ENCODE data around the gene PTH1R.

Gene PTH1R

DNA sequence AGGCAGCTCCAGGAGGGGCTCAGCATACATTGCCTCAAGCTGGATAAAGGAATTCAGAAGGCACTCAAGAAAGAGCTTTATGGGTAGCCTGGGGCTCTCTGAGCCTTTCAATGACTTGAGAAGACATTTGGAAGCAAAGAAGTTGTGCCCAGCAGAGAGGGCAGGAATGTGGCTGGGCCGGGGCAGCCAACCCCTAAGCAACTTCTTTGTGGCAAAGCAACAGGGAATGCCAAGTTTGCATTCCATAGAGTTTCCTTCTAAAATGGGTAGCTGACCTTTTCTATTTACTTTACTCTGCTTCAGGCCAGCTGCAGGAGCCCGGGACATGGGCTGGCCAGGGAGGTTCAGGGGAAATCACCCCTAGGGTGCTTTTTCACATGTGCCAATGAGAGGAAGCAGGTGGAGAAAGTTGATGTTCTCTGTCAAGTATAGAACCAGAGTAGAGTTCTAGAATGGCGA is 53.5 kb downstream of the PTH1R start:
- TF ChIP-seq GATA3 (IDR thresholded peaks at IDR 0.05; ENCODE audit: low read depth, low read length) (no peak), GATA2 (IDR thresholded peaks at IDR 0.05; ENCODE audit: low read depth, low read length) (no peak)

DNA sequence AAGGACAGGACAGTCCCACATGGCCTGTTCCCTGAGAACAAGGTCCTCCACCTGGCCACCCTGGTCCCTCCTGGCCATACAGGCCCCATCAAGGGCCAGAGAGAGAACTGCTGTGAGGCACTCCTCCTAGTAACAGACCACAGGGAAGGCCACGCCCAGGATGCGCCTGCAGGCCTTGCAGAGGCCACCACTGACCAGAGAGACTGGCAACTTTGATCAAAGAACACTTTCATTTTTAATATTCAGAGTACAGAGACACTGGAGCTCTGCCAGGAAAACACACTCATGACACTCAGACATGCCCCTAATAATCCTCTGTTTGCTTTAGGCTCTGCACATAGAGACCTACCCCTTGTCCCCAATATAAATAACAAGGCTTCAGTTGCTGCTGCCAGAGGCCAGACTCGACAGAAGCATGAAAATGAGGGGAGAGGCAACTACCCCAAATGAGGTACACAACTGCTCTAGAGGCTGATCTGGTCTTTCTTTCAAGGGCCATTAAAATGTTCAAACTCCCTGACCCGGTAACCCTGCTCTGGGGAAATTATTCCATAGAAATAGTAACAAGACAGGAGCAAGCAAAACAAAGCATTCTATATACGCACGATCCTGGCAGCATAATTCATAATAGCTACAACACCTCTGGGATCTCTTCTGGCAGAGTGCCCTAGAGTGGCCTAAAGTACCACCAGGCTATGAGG is 54.3 kb downstream of the PTH1R start:
- TF ChIP-seq GATA2 (IDR thresholded peaks at IDR 0.05; ENCODE audit: low read depth, low read length) = no peak
- no peak for TF ChIP-seq GATA3 (IDR thresholded peaks at IDR 0.05; ENCODE audit: low read depth, low read length)

DNA sequence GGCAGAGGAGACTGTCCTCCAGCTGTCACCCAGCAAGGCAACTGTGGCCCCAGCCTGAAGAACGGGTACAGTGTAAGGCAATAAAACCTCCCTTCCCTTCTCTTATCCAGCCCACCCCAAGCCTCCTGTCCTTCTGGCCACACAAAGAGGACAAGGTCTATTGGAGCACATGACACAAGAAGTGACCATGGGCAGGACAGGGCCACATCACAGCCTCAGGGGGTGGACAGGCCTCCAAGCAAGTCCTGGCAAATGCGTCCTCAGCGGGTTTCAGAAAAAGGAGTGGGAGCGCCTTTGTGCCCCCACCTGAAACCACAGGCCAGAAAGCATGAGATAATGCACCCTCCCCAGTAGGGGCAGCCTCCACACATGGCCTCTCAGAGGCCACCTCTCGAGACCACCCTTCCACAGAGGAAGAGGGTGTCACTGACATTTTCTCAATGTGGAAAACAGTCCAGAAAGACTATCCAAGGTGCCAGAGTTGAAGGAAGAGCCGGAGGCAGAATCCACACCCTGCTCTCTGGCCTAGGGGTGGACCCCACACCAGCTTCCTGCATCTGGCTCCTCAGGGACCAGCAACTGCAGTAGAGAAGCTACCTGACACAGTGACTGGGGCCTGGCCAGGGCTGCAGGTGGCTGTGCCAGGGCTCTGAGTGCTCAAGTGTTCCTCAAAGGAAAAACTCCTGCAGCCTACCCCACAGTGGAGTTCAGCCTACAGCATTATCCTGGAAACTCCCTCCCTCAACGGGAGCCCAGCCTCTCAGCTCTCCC is 55.1 kb downstream of the PTH1R start:
- no peak for TF ChIP-seq GATA2 (IDR thresholded peaks at IDR 0.05; ENCODE audit: low read depth, low read length)
- TF ChIP-seq GATA3 (IDR thresholded peaks at IDR 0.05; ENCODE audit: low read depth, low read length) = no peak

DNA sequence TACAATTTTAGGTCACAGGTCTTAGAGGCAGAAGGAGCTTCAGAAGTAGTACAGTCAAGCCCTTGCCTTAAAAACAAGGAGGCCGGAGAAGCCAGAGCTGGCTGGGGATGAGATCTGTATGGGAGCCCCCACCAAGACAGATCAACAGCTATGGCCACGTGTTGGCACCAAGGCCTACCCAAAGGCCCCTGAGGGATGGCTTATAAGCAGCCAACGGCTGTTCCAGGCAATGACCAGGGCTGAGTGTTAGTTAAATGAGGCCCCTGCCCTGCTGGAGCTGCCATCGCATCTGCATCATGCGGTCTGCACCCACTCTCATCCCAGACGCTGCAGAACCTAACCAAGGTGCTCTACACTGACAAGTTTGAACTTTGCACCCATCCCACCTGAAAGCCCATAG is 55.7 kb downstream of the PTH1R start:
- no peak for TF ChIP-seq GATA3 (IDR thresholded peaks at IDR 0.05; ENCODE audit: low read depth, low read length)
- no peak for TF ChIP-seq GATA2 (IDR thresholded peaks at IDR 0.05; ENCODE audit: low read depth, low read length)

DNA sequence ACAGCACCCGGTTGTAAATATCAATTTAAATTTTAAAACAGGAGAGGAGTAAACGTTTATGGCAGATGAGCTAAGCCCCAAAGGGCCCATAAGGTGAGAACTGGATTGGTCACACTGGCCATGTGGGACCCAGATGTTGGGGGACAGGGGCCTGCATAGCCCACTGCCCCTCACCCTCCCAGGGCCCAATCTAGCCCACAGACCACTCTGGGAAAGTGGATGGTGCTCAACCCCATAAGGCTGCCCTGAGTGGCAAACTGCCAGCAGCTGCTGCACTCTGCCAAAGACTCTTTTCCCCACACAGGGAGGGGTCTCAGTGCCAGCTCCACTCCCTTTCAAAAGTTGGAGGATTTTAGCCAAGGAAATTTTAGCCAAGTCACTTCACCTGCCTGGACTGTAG is 56.6 kb downstream of the PTH1R start:
- no peak for TF ChIP-seq GATA3 (IDR thresholded peaks at IDR 0.05; ENCODE audit: low read depth, low read length)
- no peak for TF ChIP-seq GATA2 (IDR thresholded peaks at IDR 0.05; ENCODE audit: low read depth, low read length)

DNA sequence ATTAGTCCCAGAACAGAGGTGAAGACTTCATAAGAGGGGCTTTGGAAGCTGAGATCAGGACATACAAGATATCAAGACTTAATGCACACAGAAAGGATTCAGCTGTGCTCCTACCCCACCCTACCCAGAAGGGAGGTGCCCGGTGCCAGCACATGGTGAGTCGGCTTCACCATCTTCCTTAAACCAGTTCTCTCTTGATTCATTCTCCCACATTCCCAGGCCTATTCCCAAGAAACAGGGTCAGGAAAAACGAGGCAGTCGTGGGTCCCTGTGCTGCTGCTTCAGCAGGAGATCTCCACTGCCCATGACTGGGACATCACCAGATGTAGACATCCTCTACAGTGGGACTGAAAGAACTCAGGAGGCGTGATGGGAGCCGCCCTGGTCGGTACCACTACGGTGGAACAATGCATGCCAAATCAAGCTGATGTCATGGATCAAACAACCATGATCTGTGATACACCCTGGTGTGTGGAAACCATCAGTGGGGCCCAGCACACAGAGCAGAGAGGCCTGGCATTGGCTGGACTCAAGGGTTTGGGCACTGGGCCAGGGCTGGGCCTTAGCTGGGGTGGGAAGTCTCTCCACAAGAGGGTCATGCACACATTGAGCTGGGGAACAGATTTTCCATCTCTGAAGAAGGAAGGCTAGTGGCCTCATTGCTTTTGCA is 57.1 kb downstream of the PTH1R start:
- TF ChIP-seq GATA2 (IDR thresholded peaks at IDR 0.05; ENCODE audit: low read depth, low read length) (no peak), GATA3 (IDR thresholded peaks at IDR 0.05; ENCODE audit: low read depth, low read length) (no peak)

DNA sequence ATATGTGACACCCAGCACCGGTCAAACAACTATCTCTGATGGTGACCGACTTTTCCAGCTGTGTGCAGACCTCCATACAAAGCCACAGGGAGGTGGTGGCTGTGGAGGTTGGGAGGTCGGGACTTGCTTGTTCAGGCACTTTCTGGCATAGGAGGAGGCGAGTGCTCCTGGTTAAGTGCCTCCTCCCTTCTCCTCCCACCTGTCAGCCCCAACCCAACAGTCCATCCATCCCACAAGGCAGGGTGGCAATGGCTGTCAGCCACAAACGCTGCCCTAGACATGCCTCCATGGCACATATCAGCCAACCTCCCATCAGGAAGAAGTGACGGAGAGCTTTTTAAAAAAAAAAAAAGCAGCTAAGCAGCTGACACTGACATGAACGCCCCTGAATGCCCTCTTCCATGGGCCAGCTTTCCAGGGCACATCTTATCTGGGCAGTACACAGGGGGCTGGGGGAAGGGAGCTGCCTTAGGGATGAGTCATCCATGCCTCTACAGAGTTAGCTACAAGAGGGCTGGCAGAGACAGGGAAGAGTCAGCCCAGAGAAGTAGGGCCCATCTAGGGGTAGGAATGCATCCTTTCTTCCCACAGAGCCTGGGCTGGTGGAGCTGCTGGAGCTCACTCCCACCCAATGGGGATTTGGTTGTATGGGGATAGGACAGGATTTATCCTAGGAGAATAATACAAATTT is 57.8 kb downstream of the PTH1R start:
- TF ChIP-seq GATA2 (IDR thresholded peaks at IDR 0.05; ENCODE audit: low read depth, low read length) (no peak), GATA3 (IDR thresholded peaks at IDR 0.05; ENCODE audit: low read depth, low read length) (no peak)

DNA sequence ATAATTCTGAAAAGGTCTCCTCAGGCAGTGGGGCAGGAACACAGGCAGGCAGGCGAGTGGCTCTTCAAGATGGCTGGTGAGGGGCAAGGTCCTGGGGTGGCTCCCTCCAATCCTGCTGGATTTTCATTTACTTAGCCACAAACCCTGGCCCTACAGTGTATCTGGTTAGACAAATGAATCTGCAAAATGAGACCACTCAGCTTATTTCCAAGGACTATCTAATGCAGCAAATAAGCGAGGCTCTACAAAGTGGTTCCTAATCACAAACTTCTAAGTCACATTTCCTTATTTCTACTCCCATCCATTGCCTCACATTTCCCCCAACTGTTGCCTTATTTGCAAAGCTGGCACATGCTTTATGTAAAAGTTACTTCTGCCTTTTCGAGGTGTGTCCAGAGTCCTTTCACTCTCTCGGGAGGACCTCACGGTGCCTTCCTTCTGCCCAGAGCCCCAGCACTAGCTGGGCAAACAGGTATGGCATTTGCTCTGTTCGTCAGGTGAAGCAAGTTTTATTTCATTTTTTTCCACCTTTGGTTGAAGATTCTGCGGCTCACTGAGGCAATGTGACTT is 58.6 kb downstream of the PTH1R start:
- TF ChIP-seq GATA2 (IDR thresholded peaks at IDR 0.05; ENCODE audit: low read depth, low read length) (no peak), GATA3 (IDR thresholded peaks at IDR 0.05; ENCODE audit: low read depth, low read length) (no peak)

DNA sequence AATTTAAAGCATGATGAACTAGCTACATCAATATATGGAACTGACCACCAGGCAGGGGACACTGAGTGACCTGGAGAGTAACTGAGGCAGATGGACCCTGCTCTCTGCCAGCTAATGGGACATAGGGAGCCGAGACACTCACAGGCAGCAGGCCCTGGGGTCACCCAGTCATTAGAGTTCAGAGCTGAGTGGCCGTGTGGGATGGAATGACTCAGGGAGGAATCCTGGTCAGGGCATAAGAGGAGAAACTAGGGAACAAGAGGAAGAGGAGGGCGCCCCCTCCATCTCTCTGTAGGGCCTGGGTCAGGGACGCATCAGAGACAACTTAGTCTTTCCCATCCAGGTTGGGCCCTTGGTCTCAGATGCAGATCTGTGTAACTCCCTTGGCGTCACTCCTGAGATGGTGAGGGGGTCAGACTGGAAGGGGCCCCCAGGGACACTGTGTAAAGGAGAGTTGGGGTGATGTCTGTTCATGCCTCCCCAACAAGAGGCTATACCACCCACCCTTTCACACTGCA is 59.3 kb downstream of the PTH1R start:
- TF ChIP-seq GATA3 (IDR thresholded peaks at IDR 0.05; ENCODE audit: low read depth, low read length) (no peak), GATA2 (IDR thresholded peaks at IDR 0.05; ENCODE audit: low read depth, low read length) (no peak)

DNA sequence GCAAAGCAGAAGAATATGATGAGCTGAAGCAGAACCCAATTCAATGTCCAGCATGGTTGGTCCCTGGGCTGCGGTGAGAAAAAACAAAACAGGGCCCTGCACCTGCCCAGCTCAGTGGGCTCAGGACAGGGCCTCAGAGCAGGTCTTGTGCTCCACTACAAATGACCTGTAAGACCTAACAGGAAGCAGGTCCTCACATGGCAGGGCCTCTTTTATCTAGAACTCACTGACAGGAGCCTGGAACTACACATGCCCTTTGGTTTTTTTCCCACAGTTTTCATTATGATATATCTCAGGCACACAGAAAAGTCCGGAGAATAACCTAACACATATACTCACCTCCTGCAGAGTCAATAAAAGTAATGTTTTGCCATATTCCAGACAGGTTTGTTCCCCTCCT is 60.6 kb downstream of the PTH1R start:
- TF ChIP-seq GATA2 (IDR thresholded peaks at IDR 0.05; ENCODE audit: low read depth, low read length) (no peak), GATA3 (IDR thresholded peaks at IDR 0.05; ENCODE audit: low read depth, low read length) (no peak)

DNA sequence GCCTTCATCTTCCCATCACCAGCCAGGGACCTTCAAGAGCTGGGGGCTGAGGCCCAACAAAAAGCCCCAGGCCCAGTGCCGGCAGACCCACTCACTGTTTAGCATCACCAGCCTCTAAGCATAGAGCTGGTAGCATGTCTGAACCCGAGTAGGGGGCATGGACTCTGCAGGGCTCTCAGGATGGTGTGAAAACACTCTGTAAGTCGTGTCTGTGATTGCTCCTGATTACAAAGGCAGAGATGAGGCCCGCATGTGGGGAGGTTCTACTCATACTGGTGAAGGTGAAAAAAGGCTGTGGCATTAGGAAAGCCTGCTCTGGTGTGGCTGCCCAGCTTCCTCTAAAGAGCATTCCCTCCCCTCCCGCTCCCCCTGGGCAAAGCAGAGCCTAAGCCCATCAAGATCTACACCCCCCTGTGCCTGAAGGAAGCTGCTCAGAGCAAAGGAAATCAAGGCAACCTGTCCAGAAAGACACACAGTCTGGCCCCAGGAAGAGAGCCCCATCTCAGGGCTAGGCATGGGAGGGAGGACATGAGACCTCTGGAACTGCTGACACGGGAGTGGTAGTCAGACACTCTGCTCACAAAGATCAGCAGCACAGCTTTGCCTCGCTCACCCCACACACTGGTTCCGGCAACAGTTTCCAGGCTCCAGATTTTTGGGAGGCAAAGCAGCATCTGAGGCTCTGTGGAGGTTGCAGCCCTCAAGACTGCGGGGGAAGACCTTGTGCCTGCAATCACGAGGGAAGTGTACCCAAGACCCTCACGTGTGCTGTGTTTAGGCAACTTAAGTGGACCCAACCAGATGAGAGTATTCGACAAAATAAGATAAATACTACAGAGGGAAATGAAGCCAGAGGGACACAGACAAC is 62.3 kb downstream of the PTH1R start:
- TF ChIP-seq GATA2 (IDR thresholded peaks at IDR 0.05; ENCODE audit: low read depth, low read length) = no peak
- TF ChIP-seq GATA3 (IDR thresholded peaks at IDR 0.05; ENCODE audit: low read depth, low read length) = no peak

DNA sequence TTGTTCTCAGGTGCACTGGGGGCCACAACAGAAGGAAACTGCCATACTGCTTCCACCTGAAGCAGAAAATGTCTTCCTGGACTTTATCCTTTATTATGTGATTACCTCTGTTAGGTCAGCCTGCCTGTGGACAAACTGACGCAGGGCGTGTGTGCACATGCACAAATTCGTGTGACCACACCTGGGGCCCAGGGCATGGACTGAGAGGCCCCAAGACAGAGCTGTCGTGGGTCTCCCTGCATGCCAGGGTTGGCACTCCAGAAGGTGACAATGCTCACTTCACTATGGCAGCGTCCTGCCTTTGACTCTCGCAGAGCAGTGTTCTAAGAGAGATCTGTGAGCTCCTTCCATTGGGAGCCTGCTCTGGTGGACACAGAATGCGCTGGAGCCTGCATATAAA is 64.6 kb downstream of the PTH1R start:
- no peak for TF ChIP-seq GATA3 (IDR thresholded peaks at IDR 0.05; ENCODE audit: low read depth, low read length)
- no peak for TF ChIP-seq GATA2 (IDR thresholded peaks at IDR 0.05; ENCODE audit: low read depth, low read length)

Data from SH-SY5Y (cell line).